ENCODE results near the gene RNU6-1.

RNU6-1 gene

DNA sequence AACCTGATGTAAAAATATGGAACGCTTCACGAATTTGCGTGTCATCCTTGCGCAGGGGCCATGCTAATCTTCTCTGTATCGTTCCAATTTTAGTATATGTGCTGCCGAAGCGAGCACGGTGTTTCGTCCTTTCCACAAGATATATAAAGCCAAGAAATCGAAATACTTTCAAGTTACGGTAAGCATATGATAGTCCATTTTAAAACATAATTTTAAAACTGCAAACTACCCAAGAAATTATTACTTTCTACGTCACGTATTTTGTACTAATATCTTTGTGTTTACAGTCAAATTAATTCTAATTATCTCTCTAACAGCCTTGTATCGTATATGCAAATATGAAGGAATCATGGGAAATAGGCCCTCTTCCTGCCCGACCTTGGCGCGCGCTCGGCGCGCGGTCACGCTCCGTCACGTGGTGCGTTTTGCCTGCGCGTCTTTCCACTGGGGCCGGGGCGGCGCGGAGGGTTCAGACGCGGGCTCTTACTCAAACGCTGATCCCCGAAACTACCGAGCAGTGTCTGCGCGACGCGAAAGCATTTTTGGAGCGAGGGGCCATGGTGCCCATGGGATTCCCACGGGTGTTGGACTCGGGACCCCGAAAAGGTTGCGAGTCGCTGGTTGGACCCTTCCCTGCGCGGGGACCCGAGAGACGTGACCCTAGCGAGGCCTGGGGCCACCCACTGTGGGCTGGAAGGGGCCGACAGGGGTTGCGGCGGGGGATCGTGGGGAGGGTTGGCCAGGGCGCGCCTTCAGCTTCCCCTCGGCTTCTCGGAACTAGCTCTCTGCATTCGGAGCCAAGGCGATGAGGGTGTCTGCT lies at the start of gene RNU6-1:
Gene RNU6-1, minus strand, starts transcription at position 117 of the 820 bp plus-strand sequence.
- H3K4me1 ChIP-seq (ENCODE audit: control insufficient read depth, insufficient read depth, low read length), result peaks cover 9% of the 10 kb centered on the region
- H3K27ac ChIP-seq (ENCODE audit: low read depth, low read length), result peak within 1 kb of the TSS; percentile 98
- H3K27me3 ChIP-seq (ENCODE audit: control insufficient read depth, insufficient read depth, low read length), result peaks cover 10% of the 10 kb centered on the region
- peak within 1 kb of the TSS; percentile 98 for H3K4me3 ChIP-seq (ENCODE audit: low read length)
- H3K9ac ChIP-seq (ENCODE audit: low read length), result peak within 1 kb of the TSS; percentile 99
- no peaks in the 10 kb centered on the region for H3K36me3 ChIP-seq (ENCODE audit: control insufficient read depth, insufficient read depth, low read length)

DNA sequence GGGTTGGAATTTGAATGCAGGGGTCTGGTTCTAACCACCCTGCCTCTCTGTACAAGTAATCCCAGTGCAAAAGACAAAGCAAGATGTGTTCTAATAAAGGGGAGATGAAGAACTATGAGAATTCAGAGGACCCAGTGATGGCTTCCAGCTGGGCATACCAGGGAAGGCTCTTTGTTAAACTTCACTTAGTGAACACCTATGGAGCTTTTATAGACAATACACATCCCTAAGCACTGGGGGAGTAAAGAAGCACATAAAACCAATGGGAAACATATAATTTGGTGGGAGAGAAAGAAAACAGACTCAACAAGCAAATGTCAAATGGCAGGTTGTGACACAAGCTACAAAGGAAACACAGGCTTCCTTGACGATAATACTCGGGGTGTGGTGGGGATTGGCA lies 47.9 kb upstream of the RNU6-1 start:
- H3K9ac ChIP-seq (ENCODE audit: low read length), result no peak overlapping the region

DNA sequence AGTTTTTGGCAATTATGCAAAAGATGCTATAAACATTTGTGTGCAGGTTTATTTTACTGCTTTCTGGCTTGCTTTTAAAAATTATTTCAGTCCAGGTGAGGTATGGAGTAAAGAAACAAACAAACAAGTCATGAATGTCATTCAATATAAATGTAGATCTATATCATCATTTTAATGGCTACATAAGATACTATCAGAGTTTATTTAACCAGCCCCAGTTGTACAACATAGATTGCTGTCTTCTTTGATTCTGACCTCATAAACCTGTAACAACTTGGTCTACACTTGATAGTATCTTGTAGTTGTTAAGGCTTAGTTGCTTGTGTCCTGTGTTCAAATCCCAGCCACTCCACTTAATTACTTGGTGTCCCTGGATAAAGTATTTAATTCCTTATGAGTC lies 46.0 kb upstream of the RNU6-1 start:
- H3K9ac ChIP-seq (ENCODE audit: low read length), result no peak overlapping the region
- H3K36me3 ChIP-seq (ENCODE audit: control insufficient read depth, insufficient read depth, low read length), result no peaks in the 10 kb centered on the region
- H3K27ac ChIP-seq (ENCODE audit: low read depth, low read length), result no peak overlapping the region
- no peak overlapping the region for H3K4me3 ChIP-seq (ENCODE audit: low read length)
- no peaks in the 10 kb centered on the region for H3K27me3 ChIP-seq (ENCODE audit: control insufficient read depth, insufficient read depth, low read length)
- peaks cover 12% of the 10 kb centered on the region for H3K4me1 ChIP-seq (ENCODE audit: control insufficient read depth, insufficient read depth, low read length)

More for the DNA sequence above, 47.9 kb upstream of the RNU6-1 start:
- H3K27ac ChIP-seq (ENCODE audit: low read depth, low read length), result no peak overlapping the region
- H3K27me3 ChIP-seq (ENCODE audit: control insufficient read depth, insufficient read depth, low read length), result no peaks in the 10 kb centered on the region
- H3K36me3 ChIP-seq (ENCODE audit: control insufficient read depth, insufficient read depth, low read length), result no peaks in the 10 kb centered on the region
- peaks cover 21% of the 10 kb centered on the region for H3K4me1 ChIP-seq (ENCODE audit: control insufficient read depth, insufficient read depth, low read length)
- no peak overlapping the region for H3K4me3 ChIP-seq (ENCODE audit: low read length)

DNA sequence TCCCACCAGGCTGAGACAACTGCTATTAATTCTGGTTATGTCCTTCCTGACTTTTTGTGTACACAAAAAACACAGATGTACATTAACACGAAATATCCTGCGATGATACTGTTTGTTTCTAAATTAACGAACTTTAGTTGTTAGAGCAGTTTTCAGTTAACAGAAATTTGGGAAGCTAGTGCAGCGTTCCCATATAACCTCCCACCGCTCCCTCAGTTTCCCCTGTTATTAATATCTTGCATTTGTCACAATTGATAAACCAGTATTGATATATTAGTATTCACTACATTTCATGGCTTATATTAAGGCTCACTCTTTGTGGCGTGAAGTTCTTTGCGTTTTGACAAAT lies 45.3 kb upstream of the RNU6-1 start:
- Histone ChIP-seq H3K4me3 (ENCODE audit: low read length) (peak overlapping the region; percentile 63), H3K9ac (ENCODE audit: low read length) (peak overlapping the region; percentile 70), H3K27me3 (ENCODE audit: control insufficient read depth, insufficient read depth, low read length) (no peaks in the 10 kb centered on the region), H3K36me3 (ENCODE audit: control insufficient read depth, insufficient read depth, low read length) (no peaks in the 10 kb centered on the region), H3K4me1 (ENCODE audit: control insufficient read depth, insufficient read depth, low read length) (peaks cover 12% of the 10 kb centered on the region), H3K27ac (ENCODE audit: low read depth, low read length) (peak overlapping the region; percentile 89)

DNA sequence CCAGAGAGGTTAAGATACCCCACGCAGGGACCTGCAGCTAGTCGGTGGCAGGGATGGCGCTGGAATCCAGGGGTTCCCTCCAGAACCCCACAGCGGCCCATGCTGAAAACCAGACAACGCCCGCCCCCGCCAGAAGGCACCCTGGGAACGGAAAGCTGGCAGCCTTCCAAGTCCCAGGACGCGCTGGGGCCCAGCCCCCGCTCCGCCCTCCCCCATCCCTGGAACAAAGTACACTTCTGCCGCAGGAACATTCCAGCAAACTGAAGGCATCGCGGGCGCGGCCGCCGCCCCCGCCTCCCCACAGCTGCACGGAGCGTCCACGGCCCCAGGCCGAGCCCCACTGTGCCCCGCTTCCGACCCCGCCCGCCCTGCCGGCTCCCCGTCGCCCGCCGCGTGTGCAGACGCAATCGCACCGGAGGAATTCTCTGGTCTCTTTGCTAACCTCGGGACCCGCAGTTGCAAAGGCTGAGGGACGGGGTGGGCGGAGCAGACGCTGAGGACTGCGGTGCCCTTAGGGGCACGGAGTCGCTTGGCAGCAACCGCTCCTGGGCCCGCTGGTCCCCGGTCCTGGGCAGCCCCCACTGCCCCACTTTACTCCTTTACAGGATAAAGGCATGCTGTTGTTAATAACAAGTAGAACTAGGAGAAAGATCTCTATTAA lies 44.8 kb upstream of the RNU6-1 start:
- peak overlapping the region; percentile 89 for H3K27ac ChIP-seq (ENCODE audit: low read depth, low read length)
- H3K4me1 ChIP-seq (ENCODE audit: control insufficient read depth, insufficient read depth, low read length), result peaks cover 12% of the 10 kb centered on the region
- peak overlapping the region; percentile 63 for H3K4me3 ChIP-seq (ENCODE audit: low read length)
- no peaks in the 10 kb centered on the region for H3K36me3 ChIP-seq (ENCODE audit: control insufficient read depth, insufficient read depth, low read length)
- no peaks in the 10 kb centered on the region for H3K27me3 ChIP-seq (ENCODE audit: control insufficient read depth, insufficient read depth, low read length)
- H3K9ac ChIP-seq (ENCODE audit: low read length), result peak overlapping the region; percentile 70

DNA sequence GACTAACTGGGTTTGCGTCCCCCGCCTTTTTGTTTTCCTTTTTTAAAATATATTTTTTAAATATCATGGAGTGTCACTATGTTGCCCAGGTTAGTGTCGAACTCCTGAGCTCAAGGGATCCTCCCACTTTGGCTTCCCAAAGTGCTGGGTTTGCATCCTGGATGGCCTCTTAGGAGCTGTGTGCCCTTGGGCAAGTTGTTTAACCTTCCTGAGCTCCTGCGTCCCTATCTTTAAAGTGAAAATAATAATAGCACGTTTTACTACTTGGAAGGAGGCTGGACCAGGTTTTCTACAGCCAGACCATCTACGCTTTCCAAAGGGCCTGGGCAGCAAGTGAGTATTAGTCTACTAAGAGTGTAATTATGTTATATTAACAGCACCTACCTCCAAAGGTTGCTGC lies 44.2 kb upstream of the RNU6-1 start:
- H3K9ac ChIP-seq (ENCODE audit: low read length), result no peak overlapping the region
- H3K27ac ChIP-seq (ENCODE audit: low read depth, low read length), result peak overlapping the region; percentile 89
- peak overlapping the region; percentile 63 for H3K4me3 ChIP-seq (ENCODE audit: low read length)
- no peaks in the 10 kb centered on the region for H3K36me3 ChIP-seq (ENCODE audit: control insufficient read depth, insufficient read depth, low read length)
- H3K27me3 ChIP-seq (ENCODE audit: control insufficient read depth, insufficient read depth, low read length), result no peaks in the 10 kb centered on the region
- H3K4me1 ChIP-seq (ENCODE audit: control insufficient read depth, insufficient read depth, low read length), result peaks cover 12% of the 10 kb centered on the region

DNA sequence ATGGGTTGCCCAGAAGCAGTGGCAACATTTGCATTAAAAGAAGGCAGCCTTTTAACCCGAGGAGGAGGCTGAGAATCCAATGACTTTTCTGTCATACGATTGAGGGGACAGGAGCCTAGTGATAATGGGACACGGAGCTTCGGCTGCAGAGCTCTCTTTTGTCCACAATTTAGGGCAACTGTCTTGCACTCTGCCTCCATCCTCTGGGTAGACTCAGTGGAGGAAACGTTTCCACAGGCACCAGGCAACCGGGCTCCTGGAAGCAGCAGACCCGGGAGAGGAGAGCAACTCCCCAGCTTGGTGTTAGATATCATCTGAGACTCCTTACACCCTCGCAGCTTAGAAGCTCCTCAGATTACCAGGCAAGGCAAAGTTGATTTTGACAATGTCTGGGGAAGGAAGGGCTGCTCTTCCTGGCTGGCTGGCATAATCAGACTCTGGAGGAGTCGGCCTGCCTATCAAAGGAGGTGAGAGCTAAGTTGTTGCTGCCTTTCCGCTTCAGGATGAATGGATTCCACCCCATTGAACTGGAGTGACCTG lies 43.5 kb upstream of the RNU6-1 start:
- H3K27ac ChIP-seq (ENCODE audit: low read depth, low read length), result no peak overlapping the region
- no peaks in the 10 kb centered on the region for H3K36me3 ChIP-seq (ENCODE audit: control insufficient read depth, insufficient read depth, low read length)
- H3K27me3 ChIP-seq (ENCODE audit: control insufficient read depth, insufficient read depth, low read length), result no peaks in the 10 kb centered on the region
- H3K9ac ChIP-seq (ENCODE audit: low read length), result no peak overlapping the region
- H3K4me3 ChIP-seq (ENCODE audit: low read length), result no peak overlapping the region
- H3K4me1 ChIP-seq (ENCODE audit: control insufficient read depth, insufficient read depth, low read length), result peaks cover 12% of the 10 kb centered on the region

DNA sequence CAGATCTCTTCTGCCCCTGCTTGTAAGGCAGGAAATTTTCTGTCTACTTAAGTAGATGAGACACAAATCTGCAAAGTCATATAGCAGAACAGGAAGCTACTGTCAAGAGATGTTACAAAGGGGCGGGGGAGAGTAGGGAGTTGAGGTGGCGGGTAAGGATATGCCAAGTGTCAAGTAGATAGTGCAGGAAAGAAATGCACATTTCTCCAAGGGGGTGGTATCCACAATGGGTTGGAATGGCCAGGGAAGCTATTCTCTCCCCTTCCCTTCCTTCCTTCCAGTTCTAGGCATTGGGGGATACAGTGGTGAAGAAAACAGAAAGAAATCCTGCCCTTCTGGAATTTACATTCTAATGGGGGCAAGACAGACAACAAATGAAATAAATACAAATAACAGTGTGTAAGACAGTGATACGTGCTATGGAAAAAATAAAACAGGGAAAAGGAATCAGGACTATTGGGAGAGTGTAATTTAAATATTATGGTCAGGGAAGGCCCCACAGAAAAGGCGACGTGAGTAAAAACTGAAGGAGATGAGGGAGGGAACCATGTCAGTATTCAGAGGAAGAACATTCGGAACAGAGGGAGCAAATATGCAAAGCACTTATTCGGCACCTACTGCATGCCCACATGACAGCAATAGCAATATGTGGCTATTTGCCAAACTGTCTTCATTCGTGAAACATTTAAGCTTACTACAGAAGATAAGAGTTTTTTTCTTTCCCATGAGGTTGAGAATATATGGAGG lies 42.8 kb upstream of the RNU6-1 start:
- Histone ChIP-seq H3K4me1 (ENCODE audit: control insufficient read depth, insufficient read depth, low read length) (peaks cover 12% of the 10 kb centered on the region), H3K27me3 (ENCODE audit: control insufficient read depth, insufficient read depth, low read length) (no peaks in the 10 kb centered on the region), H3K27ac (ENCODE audit: low read depth, low read length) (no peak overlapping the region), H3K4me3 (ENCODE audit: low read length) (no peak overlapping the region), H3K9ac (ENCODE audit: low read length) (no peak overlapping the region), H3K36me3 (ENCODE audit: control insufficient read depth, insufficient read depth, low read length) (no peaks in the 10 kb centered on the region)

DNA sequence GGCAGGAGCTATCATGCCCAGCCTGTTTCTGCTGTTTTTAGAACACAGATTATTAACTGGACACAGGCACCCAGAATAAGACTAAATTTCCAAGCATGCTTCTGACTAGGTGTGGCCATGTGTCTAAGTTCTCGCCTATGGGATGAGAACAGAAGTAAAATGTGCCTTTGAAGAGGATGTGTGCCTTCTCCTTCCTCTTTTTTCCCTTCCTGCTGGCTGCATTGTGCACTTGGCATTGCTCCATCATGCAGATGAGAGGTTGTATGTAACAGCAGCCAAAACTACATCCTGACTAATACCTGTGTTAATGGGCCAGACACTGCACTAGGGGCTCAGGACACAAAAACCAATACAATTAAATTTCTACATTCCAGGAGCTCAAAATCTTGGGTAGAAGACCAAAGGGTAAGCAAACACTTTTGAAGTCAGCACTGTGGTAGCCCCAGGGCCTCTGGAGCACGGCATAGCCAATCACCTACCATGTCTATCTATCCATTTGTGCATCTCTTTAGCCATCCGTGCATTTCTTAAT lies 40.9 kb upstream of the RNU6-1 start:
- no peak overlapping the region for H3K4me3 ChIP-seq (ENCODE audit: low read length)
- H3K9ac ChIP-seq (ENCODE audit: low read length), result no peak overlapping the region
- H3K27ac ChIP-seq (ENCODE audit: low read depth, low read length), result no peak overlapping the region
- no peaks in the 10 kb centered on the region for H3K36me3 ChIP-seq (ENCODE audit: control insufficient read depth, insufficient read depth, low read length)
- H3K27me3 ChIP-seq (ENCODE audit: control insufficient read depth, insufficient read depth, low read length), result no peaks in the 10 kb centered on the region
- peaks cover 12% of the 10 kb centered on the region for H3K4me1 ChIP-seq (ENCODE audit: control insufficient read depth, insufficient read depth, low read length)

DNA sequence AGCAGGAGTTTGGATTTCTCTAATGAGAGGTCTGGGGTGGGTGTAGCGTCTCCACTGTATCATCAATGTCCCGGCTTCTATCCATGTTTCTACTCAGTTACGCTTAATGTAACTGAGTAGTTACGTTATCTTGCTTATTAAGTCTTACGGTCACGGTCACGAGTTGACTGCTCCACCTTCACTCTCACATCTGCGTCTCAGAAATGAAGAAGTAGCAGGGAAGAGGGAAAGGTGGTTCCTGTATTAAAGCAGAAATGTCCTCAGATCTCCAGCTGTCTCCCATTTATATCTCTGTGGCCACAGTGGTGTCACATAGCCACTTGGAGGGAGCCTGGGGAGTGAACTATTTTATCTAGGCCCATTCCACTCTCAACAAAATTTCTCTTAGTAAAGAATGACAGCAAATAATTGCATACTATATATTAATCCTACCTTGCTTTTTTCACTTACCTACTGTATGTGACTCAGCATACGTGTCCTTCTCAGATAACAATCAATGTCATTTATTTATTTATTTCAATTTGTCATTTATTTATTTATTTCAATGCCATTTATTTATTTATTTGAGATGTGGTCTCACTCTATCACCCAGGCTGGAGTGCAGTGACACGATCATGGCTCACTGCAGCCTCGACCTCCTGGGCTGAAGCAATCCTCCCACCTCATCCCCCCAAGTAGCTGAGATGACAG lies 39.7 kb upstream of the RNU6-1 start:
- Histone ChIP-seq H3K4me1 (ENCODE audit: control insufficient read depth, insufficient read depth, low read length) (peaks cover 5% of the 10 kb centered on the region), H3K27ac (ENCODE audit: low read depth, low read length) (no peak overlapping the region), H3K27me3 (ENCODE audit: control insufficient read depth, insufficient read depth, low read length) (no peaks in the 10 kb centered on the region), H3K36me3 (ENCODE audit: control insufficient read depth, insufficient read depth, low read length) (no peaks in the 10 kb centered on the region), H3K4me3 (ENCODE audit: low read length) (no peak overlapping the region), H3K9ac (ENCODE audit: low read length) (no peak overlapping the region)

DNA sequence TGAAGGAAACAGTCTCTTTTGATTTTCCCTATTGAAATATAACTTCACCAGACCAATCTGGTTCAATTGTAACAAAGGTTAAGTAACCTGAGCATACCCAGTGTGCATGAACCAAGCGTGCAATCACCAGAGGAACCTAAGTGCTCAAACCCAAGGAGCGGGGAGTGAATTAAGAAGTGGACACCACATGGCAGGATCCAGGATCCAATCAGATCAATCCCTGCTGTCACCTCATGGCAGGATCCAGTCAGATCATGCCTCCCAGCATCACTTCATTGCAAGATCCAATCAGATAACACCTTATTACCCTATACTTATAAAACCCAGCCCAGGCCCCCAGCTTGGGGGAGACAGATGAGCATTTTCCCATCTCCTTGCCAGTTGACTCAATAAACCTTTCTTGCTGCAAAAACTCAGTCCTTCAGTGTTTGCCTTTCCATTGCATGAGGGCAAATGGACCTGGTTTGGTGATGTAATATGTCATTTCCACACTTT lies 38.9 kb upstream of the RNU6-1 start:
- Histone ChIP-seq H3K4me3 (ENCODE audit: low read length) (no peak overlapping the region), H3K36me3 (ENCODE audit: control insufficient read depth, insufficient read depth, low read length) (no peaks in the 10 kb centered on the region), H3K27ac (ENCODE audit: low read depth, low read length) (no peak overlapping the region)

More for the DNA sequence above, 38.9 kb upstream of the RNU6-1 start:
- H3K27me3 ChIP-seq (ENCODE audit: control insufficient read depth, insufficient read depth, low read length), result no peaks in the 10 kb centered on the region
- H3K9ac ChIP-seq (ENCODE audit: low read length), result no peak overlapping the region
- H3K4me1 ChIP-seq (ENCODE audit: control insufficient read depth, insufficient read depth, low read length), result no peaks in the 10 kb centered on the region
